ENCODE data around the gene BBS1.
"Not testable (repeated sequence)": the region's sequence is repeated elsewhere in the genome, so short reads cannot be mapped to it uniquely, and the experiment has no call there.

DNA sequence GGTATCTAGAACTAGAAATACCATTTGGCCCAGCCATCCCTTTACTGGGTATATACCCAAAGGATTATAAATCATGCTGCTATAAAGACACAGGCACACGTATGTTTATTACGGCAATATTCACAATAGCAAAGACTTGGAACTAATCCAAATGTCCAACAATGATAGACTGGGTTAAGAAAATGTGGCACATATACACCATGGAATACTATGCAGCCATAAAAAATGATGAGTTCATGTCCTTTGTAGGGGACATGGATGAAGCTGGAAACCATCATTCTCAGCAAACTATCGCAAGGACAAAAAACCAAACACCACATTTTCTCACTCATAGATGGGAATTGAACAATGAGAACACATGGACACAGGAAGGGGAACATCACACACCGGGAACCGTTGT is 46.3 kb upstream of the BBS1 start:
- TF ChIP-seq, protein P1, sequence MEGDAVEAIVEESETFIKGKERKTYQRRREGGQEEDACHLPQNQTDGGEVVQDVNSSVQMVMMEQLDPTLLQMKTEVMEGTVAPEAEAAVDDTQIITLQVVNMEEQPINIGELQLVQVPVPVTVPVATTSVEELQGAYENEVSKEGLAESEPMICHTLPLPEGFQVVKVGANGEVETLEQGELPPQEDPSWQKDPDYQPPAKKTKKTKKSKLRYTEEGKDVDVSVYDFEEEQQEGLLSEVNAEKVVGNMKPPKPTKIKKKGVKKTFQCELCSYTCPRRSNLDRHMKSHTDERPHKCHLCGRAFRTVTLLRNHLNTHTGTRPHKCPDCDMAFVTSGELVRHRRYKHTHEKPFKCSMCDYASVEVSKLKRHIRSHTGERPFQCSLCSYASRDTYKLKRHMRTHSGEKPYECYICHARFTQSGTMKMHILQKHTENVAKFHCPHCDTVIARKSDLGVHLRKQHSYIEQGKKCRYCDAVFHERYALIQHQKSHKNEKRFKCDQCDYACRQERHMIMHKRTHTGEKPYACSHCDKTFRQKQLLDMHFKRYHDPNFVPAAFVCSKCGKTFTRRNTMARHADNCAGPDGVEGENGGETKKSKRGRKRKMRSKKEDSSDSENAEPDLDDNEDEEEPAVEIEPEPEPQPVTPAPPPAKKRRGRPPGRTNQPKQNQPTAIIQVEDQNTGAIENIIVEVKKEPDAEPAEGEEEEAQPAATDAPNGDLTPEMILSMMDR (conservative IDR thresholded peaks at IDR 0.05; ENCODE audit: low read length) = not testable (repeated sequence)
- TF ChIP-seq EZH2phosphoT487 (IDR thresholded peaks at IDR 0.05; ENCODE audit: borderline replicate concordance) = not testable (repeated sequence)
